Stomach smooth muscle (tissue), 2 donors: ENCODE results near the gene GPR176.

Experiments used
- H3K27ac ChIP-seq: one replicate; pipeline ENCODE4 v1.7.0; 2013; ENCODE audit warnings: mild to moderate bottlenecking, low read length, inconsistent platforms
- H3K27me3 ChIP-seq, 2 donors: one replicate each; pipeline ENCODE4 v1.7.0; 2013; ENCODE audit warnings: low read length in 2 of 2; ENCODE audit not compliant: insufficient read depth in 2 of 2, control insufficient read depth in 1 of 2
- H3K36me3 ChIP-seq, 2 donors: one replicate each; pipeline ENCODE4 v1.7.0; 2013; ENCODE audit warnings: low read length in 2 of 2; ENCODE audit not compliant: control insufficient read depth in 2 of 2, insufficient read depth in 2 of 2
- H3K4me1 ChIP-seq: one replicate; pipeline ENCODE4 v1.7.0; 2013; ENCODE audit warnings: low read length; ENCODE audit not compliant: control insufficient read depth, insufficient read depth
- H3K4me3 ChIP-seq, 2 donors: one replicate each; pipeline ENCODE4 v1.7.0; 2013; ENCODE audit warnings: low read length in 2 of 2
- H3K9ac ChIP-seq, 2 donors: one replicate each; pipeline ENCODE4 v1.7.0; 2013; ENCODE audit warnings: low read length in 2 of 2, mild to moderate bottlenecking in 1 of 2
- H3K9me3 ChIP-seq, 2 donors: one replicate each; pipeline ENCODE4 v1.7.0; 2013; ENCODE audit warnings: low read length in 2 of 2; ENCODE audit not compliant: control insufficient read depth in 2 of 2
- donor health status: healthy.
- donor health status: Pancreatic carcinoma.

Gene GPR176

DNA sequence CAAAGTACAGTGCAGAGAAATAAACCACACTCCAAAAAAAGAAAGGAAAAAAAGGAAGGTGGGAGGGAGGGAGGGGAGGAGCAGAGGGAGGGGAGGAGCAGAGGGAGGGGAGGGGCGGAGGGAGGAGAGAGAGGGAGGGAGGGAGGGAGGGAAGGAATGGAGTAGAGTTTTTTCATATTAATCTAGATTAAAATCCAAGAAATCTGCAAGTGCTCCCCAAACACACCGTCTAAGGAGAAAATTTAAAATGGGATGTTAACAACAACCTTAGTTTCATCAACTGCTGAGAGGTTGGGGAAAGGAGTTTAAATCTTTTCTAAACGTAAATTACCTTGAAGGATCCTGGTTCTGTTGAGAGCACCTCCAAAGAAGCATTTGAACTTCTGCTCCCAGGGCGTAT is 144.0 kb downstream of the GPR176 start:
- H3K36me3 ChIP-seq: no peaks in the 10 kb centered on the region

DNA sequence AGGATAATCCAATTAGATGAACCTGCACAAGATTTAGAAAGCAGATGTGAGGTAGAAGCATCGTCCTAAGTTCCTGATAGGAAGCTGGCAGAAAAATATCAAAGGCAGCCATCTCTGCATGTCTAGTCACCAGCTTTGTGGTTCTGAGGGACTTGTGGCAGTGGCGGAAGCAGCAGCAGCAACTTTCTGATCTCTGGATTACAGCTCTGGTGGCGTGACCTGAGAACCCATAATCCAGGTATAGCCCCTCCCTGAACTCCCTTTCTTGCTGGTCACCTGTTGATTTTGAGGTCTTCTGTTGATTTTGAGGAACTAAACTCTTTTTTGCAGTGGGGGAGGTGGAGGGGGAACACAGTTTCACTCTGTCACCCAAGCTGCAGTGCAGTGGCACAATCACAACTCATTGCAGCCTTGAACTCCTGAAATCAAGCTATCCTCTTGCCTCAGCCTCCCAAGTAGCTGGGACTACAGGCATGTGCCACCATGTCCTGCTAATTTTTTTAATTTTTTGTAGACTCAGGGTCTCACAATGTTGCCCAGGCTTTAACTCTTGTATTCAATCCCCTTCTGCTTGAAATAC is 145.3 kb downstream of the GPR176 start:
- Histone ChIP-seq H3K36me3 (no peaks in the 10 kb centered on the region), H3K4me3 (no peak overlapping the region), H3K27me3 (no peaks in the 10 kb centered on the region), H3K4me1 (peaks cover 4% of the 10 kb centered on the region), H3K27ac (no peak overlapping the region), H3K9ac (no peak overlapping the region), H3K9me3 (no peaks in the 10 kb centered on the region)

More for the DNA sequence above, 144.0 kb downstream of the GPR176 start:
- Histone ChIP-seq H3K27ac (no peak overlapping the region), H3K9ac (no peak overlapping the region), H3K9me3 (no peaks in the 10 kb centered on the region), H3K4me3 (no peak overlapping the region), H3K4me1 (peaks cover 4% of the 10 kb centered on the region), H3K27me3 (no peaks in the 10 kb centered on the region)

DNA sequence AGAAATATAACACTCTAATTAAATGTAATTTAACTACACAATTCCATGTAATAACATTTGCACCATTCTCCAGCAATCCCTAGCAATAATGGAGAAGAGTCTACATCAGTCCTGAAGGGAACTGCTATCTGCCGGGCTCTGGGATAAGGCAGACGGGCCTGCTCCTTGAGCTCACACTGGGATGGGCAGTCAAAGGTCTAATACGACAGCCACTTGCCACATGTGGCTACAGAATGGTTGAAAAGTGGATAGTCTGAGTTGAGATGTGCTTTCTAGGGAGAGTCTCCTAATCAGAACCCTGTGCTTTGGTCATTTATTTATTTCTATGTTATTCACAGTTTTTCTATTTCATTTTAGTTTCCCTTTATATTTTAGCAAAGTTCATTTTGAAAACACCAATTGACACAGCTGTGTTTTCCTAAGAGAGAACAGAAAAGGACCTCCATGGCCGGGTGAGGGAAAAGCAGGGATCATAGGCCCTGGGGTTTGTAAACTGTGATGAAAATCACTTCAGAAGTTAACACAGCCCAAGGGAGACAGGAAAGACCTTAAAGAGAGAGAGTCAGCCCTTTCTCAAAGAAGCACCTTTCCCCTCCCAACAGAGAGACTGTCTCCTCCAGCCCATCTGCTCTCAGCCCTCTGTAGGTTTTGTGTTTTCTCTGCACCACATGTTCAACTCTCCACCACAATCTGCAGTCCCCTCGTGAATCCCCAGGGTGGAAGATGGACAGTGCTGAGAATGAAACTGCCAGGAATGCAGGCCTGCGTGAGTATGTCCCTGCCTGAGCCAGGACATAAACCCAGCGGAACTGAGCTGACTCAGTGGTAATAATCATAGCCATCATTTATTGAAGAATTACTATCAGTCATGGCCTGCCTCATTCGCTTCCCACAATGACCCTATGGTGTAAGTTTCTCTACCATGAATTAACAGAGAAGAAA is 149.0 kb downstream of the GPR176 start:
- H3K36me3 ChIP-seq: no peaks in the 10 kb centered on the region
- H3K27ac ChIP-seq: peak overlapping the region; percentile 73
- H3K4me3 ChIP-seq: peak overlapping the region; percentile 33 to 59
- H3K9me3 ChIP-seq: no peaks in the 10 kb centered on the region
- peak overlapping the region; percentile 58 to 73 for H3K9ac ChIP-seq
- peaks cover 4% of the 10 kb centered on the region for H3K4me1 ChIP-seq
- no peaks in the 10 kb centered on the region for H3K27me3 ChIP-seq

DNA sequence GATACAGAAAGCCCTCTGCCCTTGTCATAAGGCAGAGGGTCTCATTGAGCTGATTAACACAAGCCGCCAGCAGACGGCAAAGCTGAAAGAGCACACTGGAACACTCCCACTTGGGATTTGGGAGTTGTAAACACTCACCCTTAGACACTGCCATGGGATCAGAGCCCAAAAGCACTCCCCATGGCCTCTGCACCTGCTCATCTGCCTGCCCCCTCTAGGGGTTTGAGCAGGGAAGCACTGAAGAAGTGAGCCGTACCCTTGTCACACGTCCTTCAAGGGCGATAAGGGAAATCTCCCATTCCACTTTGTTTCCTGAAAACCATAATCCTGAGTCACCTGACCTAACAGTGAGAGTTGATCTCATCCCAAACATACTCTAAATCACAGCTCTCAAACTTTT is 152.1 kb downstream of the GPR176 start:
- peaks cover 4% of the 10 kb centered on the region for H3K4me1 ChIP-seq
- H3K27ac ChIP-seq: no peak overlapping the region
- H3K27me3 ChIP-seq: no peaks in the 10 kb centered on the region
- no peak overlapping the region for H3K4me3 ChIP-seq
- H3K9me3 ChIP-seq: no peaks in the 10 kb centered on the region
- H3K36me3 ChIP-seq: no peaks in the 10 kb centered on the region
- H3K9ac ChIP-seq: no peak overlapping the region

DNA sequence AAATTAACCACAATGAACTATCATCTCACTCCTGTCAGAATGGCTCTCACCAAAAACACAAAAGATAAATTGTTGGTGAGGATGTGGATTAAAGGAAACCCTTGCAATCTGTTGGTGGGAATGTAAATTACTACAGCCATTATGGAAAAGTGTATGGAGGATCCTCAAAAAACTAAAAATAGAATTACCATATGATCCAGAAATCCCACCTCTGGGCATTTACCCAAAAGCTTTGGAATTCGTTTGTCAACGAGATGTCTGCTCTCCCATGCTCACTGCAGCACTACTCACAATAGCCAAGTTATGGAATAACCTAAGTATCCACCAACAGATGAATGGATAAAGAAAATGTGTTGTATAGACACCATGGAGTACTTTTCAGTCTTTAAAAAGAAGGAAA is 159.1 kb downstream of the GPR176 start:
- no peaks in the 10 kb centered on the region for H3K36me3 ChIP-seq
- H3K4me3 ChIP-seq: no peak overlapping the region
- H3K9me3 ChIP-seq: peaks cover 0 to 3% of the 10 kb centered on the region in 2 donors
- no peak overlapping the region for H3K9ac ChIP-seq
- H3K27ac ChIP-seq: no peak overlapping the region
- H3K4me1 ChIP-seq: no peaks in the 10 kb centered on the region
- no peaks in the 10 kb centered on the region for H3K27me3 ChIP-seq

DNA sequence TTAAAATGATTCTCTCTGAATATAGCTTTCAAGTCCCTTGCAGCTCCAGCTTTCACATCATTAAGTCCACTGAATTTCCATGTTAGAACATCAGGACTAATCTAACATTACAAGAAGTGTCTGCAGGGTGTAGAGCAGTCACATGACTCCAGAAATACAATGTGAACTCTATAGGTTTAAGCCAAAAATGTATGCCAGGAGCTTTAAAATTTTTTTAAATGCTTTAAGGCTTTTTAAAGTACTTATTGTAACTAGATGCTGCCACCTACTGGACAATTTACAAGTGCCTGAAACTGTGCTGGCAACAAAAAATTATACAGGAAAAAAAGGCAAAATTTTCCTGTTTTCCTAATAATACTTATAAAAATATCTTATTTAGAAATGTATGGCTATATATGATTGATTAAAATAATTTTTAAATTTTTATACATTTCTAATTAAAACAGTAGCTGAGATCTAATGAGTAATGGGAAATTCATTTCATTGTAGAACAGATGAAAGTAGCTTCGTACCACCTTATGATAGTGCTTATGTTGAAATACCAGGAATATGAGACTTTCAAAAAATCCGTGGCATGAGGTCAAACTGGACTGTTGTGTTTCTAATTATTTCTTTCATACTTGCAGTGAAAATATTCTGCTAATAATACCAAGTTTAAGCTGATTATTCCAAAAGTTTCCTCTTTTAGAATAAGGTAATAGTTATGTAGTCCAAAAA is 163.1 kb downstream of the GPR176 start:
- H3K27ac ChIP-seq: no peak overlapping the region
- H3K9ac ChIP-seq: no peak overlapping the region
- H3K9me3 ChIP-seq: no peaks in the 10 kb centered on the region
- H3K4me1 ChIP-seq: no peaks in the 10 kb centered on the region
- no peaks in the 10 kb centered on the region for H3K27me3 ChIP-seq
- H3K4me3 ChIP-seq: no peak overlapping the region
- H3K36me3 ChIP-seq: no peaks in the 10 kb centered on the region

DNA sequence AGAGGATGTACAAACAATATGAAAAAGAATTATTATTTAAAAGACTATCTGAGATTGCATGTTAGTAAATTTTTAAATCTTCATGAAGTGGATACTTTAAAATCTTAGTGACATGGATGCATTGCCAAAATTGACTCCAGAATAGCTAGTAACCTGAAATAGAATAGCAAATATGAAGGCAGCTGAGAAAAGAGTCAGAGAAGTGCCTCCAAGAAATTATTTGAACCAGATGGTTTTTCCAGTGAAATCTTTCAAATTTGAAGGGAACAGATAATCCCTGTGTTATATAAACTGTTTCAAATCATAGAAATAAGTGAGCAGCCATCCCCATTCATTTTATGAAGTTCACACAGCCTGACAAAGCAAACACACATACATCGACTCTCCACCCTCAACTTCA is 167.1 kb downstream of the GPR176 start:
- Histone ChIP-seq H3K9ac (no peak overlapping the region), H3K36me3 (no peaks in the 10 kb centered on the region), H3K4me1 (no peaks in the 10 kb centered on the region), H3K9me3 (no peaks in the 10 kb centered on the region), H3K27me3 (no peaks in the 10 kb centered on the region), H3K4me3 (no peak overlapping the region), H3K27ac (no peak overlapping the region)

DNA sequence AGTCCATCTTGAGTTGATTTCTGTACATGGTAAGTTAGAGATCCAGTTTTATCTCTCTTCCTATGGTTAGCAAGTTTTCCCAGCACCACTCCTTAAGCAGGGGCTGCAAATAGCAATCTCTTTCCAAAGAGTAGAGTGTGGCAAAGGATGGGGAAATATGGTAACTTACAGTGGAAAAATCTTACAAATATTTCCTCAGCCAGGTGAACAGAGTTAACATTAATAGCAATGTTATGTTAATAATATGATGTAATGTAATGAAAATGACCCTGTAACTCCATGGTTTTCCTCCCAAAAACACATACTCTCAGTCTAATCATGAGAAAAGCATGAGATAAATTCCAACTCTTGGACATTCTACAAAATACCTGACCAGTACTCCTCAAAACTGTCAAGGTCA is 167.8 kb downstream of the GPR176 start:
- Histone ChIP-seq H3K4me1 (no peaks in the 10 kb centered on the region), H3K4me3 (no peak overlapping the region), H3K9me3 (no peaks in the 10 kb centered on the region), H3K36me3 (no peaks in the 10 kb centered on the region), H3K27ac (no peak overlapping the region), H3K27me3 (no peaks in the 10 kb centered on the region), H3K9ac (no peak overlapping the region)
